HG03175 (cell line): Measurements from ENCODE around the gene PGM5.

Experiments
- ATAC-seq: cut with Tn5 transposase; IDR thresholded peaks from one replicate; pipeline ENCODE4 v1.9.1; 2021; ENCODE audit warnings: mild to moderate bottlenecking, moderate library complexity; ENCODE audit not compliant: unreplicated experiment

PGM5 gene

DNA sequence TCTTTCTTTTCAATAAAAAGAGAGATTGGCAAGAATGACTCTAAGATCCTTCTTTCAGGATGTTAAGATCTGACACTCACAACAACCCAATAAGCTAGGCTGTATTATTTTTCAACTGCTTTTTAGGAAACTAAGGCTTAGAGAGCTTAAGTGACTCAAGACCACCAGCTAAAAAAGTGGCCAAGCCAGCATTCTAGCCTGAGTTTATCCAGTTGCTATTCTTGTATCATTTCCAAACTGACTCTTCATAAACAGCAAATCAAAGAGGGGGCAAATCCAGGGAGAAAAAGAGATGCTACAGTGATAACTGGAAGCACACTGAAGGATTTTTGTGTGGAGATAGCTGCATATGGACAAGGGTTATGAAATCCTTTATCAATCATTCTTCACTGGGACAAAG lies 137.1 kb downstream of the PGM5 start:
- no peak for ATAC-seq

DNA sequence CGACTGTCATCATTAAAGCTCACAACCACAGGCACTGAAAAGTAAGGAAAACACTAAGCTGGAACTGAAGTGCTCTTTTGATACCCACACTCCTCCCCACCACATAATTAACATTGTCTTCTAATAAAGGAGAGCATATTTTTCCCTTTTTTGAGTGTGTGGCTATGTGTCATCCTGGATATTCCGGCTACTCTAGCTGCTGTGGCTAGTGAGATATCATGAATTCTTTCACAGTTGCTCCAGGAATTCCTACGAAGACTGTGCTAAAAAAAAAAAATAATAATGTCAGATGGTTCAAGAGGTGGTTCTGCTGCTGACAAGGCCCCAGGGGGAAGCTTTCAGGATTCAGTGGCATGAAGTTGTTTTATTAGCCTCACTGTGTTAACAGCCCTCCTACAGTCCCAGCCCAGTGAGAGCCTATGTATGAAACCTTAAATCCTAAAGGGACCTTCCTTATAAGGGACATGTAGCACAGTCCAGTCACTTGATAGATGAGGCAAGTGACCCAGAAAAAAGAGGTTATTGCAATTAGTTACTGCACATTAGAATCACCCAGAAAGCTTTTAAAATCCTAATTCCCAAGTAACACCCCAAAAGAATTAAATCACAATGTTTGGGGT lies 137.7 kb downstream of the PGM5 start:
- ATAC-seq, result no peak

DNA sequence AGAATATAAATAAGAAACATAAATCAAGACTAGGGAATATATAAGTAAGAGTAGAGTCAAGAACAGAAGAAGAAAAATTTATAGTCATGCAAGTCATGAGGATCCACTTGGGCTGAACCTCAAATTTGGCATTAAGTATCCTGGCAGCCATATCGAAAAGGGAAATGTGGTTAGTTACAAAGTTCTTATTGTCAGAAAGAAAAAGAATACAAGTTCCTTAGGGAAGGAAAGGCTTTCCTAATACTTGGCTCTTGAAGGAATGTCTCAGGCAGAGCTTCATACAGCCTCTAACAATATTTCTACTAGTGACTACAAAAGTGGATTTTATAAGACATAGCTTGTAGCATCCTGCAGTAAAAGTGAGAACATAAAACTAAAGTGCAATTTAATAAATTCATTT lies 138.8 kb downstream of the PGM5 start:
- ATAC-seq, result no peak

DNA sequence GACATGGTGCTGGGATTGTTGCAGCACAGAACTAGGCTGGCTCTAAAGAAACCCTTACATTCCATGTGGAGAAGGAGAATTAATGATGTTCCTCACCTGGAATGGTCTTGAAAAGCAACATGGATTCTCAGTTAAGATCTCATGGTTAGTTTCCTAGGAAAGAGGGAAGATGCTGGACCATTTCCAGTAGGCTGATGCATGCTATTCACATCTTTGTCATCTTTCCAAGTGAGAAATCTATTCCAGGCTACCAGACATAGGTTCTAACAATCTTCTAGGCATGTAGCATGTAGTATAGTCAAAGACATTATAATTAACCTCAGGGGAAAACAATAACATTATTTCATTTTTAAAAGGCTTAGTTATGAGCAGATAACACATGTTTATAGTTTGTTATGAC lies 139.9 kb downstream of the PGM5 start:
- no peak for ATAC-seq

DNA sequence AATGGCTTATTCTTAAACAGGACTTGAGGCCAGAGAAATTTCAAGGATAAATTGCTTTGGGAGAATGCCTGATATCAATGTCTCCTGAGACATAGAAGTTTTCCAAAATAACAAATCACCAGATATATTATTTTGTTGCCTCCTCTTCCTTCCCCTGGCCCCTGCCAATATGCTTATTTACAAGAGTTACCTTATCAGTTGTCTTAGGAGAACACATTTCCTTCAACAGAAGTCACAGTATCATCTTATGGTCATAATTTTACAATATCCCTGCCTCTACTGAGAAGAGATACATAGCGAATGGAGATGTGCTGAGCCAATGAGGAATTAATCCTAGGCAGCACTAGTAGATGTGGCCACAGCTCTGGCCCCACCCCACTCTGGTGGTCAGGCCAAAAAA lies 141.2 kb downstream of the PGM5 start:
- ATAC-seq, result no peak

DNA sequence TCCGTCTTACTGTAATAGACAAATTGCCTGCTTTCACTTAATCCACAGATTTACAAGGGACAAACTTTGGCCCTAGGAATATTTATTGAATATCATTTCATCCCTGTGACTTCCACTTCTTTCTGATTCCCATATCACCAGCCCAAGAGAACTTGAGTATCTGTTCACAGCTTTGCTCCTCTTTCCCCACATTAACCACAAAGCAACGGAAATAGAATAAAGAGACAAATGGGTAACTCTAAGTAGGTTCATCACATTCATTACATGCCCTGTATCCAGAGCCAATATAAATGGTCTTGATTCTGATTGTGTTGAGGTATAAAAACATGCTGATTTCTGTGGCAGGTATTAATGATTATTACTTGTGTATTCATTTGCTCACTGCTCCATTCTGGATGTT lies 142.4 kb downstream of the PGM5 start:
- no peak for ATAC-seq

DNA sequence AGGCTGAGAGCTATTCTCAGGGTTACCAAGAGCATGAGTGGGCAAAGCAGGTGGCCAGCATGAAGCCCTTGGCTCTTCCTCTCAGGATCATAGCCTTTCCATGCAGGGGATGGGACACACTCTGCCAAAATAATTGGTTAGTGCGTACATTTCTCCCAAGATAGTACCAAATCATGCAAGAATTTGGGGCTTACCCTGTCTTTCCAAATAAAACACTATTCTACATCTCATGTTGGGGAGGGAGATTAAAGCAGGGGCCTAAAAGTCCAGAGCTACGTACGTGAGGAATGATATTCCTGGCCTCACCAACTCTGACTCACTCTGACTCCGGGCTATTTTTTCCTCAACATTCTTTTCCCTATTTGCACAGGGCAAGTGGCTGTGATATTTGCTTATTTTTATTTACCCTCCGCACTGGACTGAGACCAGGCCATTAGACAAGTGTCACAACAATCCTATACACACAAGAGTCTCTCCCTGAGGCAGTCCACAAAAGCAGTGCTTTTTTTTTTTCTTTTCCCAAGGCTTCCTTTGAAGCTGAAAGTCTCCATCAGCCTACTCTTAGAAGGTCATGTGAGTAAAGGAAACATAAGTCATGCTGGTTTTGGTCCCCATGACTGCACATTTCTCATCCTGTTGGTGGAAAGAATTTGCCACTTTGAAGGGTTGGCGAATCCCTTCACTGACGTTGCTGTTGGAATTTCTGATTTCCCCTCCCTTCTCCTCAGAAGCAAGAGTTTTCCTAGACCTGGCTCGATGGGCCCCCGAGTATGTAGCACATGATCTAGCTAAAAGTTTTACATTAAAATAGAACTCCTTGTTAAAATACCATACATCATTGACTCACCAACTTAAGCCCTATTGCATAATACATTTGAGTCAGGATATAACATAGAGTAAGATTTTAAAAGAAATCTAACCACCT lies 144.3 kb downstream of the PGM5 start:
- ATAC-seq, result no peak

DNA sequence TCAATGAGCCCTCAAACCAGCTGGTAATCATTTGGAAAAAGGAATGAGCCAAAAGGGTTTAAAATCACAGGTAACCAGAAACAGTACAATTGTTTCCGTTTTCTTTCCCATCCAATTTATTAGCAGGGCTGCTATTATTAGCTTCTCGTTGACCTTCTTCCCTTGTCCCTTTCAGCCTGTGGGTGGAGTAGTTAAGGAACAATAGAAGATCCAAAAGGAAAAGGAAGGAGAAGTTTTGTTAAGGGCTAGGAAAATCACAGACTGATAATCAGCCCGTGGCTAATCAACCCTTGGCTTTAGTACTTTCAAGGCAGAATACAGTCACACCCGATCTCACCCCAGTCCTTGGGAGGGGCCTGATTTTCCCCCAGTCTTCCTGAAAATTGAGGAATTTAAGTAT lies 145.9 kb downstream of the PGM5 start:
- no peak for ATAC-seq

DNA sequence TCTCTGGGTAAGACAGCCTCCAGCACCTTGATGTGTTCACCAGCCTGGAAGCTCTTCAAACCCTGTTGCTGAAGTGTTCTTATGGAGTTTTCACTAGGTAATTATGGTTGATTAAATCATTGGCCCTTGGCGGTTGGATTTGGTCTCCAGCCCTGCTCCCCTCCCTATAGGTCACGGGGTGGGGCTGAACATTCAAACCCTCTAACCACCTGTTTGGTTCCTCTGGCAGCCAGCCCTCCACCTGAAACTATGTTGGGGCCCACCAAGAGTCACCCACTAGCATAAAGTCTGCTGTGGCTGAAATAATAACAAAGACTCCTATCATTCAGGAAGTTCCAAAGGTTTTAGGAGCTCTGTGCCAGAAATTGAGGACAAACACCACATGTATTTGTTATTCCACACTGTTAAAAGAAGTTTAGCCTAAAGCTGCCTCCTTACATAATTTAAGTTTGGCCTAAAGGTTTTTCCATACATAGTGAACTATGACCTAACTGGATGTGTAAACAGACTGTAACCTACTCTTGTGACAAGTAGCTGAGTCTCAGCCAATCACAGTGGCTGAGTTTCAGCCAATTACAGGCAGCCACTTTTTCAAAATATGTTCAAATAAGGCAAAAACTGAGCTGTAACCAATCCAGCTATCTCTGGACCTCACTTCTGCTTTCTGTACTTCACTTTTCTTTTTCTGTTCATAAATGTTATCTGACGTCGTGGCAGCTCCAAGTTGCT lies 149.4 kb downstream of the PGM5 start:
- ATAC-seq, result peak; percentile 63

DNA sequence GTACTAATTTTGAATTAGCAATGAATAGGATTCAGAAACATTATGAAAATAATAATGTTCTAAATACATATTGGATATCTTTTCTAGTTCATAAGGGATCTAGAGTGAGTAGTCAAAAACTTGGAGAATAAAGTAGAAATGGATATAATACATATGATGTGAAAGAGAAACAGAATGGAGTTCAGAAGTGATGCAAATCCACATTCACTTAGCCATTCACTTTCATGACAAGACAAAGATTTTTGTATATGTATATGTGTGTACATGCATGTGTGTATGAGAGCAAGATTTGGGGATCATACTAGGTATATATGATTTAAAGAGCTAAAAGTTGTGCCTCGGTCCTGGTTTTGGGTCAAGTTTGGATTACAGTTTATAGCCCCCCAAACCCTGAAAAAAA lies 150.1 kb downstream of the PGM5 start:
- ATAC-seq, result no peak

DNA sequence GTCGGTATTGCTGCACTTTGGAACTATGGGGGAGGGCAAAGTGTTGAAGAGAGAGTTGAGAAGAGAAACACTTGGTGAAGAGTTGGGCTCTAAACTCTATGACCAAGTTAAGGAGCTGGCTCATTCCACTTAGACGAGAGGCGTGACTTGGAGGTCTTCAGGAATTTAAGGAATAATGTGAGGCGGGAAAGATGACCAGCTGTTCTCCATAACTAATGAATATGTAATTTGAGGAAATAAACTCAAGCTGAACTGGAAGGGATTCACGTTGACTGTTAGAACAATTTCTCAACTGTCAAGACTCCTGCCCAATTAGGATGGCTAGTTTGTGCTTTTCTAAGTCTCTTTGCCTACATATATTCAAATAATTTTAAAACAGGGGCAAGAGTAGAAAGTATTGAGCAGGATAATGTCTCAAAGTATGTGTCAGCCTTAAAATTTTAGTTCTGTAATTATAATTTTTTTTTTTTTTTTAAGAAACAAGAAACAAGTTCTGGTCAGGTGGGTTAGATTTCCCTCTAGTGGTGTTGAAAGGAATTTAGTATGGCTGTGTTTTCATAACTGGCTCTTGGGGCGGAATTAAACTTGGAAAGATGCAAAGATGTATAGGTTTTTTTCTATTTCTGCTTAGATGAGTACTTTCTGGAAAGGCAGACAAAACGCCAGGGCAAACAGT lies 150.9 kb downstream of the PGM5 start:
- ATAC-seq, result no peak

DNA sequence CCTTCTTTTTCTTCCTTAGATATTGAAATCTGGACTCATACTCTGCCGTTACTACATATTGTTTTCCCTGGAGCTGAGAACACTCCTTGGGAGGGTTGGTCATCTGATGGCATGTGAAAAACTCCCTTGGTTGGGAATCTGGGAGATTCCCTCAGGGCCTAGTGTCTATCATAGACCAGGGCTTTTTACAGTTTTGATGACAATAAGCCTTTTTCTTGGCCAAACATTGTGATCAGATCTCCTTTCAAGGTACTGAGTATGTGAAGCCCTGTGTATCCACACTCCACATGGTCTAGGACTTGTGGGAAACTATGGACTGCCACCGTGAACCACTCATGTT lies 151.4 kb downstream of the PGM5 start:
- ATAC-seq, result no peak

DNA sequence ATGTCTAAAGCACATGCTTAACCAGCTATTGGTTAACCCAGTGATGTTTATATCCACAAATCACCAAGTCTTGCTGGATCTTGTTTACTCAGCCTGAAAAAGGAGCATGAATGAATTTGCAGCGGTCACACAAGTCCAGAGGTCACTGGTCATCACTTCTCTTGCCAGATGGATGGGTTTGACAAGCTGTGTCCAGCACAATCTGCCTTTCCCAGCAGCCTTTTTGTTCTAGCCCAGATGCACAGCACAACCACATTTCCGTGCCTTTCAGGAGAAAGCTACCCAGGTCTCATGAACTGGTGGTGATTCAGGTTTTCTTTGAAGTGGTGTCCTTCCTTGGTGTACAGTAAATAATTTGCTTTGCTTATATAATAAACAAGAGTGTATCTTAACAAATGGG lies 152.1 kb downstream of the PGM5 start:
- ATAC-seq, result no peak

DNA sequence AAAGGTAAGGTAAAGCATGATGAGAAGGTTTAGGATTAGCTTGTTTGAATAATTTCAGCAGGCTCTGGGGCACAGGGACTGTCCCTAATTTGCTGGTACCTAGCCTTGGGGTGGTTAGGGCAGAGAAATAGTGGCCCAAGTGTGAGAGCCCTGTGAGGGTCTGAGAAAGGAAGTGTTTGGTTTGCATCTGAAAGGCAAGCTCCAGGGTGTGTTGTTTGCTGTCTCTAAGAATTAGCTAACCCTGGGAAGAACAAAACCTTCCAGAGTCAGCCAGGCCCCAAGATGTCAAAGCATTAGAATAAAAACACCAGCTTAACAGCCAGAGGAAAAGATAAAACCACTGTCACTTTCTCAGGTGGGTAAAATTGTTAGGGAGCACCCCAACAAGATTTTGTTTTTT lies 153.3 kb downstream of the PGM5 start:
- ATAC-seq, result no peak

DNA sequence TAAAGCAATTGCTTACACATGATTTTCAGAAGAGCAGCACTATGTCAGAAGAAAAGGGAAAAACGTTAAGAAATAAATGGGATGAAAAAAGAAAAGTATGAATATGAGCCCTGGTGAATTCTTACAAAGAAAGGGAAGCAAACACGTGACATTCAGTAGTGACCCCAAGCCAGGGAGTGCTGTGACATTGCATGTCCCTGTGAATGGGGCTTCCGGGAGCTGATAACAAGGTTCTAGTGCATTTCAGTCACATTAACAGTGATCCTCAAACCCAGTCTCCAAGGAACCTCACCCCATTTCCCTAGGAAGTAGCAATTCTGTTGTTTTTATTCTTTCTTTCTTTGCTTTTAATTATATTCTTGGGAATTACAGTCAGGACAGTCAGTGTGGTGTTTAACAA lies 157.0 kb downstream of the PGM5 start:
- no peak for ATAC-seq

DNA sequence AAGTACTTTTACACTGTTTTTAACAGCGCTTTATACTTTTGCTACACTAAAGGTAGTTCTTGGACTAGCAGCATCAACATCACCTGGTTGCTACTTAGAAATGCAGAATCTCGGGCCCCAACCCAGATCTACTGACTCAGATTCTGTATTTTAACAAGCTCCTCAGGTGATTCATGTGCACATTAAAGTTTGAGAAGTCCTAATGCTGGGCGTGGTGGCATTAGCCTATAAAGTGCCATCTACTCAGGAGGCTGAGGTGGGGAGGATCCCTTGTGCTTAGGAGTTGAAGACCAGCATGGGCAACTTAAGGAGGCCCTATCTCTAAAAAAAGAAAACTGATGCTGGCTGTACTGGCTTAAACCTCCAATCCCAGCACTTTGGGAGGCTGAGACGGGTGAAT lies 157.6 kb downstream of the PGM5 start:
- ATAC-seq, result no peak

DNA sequence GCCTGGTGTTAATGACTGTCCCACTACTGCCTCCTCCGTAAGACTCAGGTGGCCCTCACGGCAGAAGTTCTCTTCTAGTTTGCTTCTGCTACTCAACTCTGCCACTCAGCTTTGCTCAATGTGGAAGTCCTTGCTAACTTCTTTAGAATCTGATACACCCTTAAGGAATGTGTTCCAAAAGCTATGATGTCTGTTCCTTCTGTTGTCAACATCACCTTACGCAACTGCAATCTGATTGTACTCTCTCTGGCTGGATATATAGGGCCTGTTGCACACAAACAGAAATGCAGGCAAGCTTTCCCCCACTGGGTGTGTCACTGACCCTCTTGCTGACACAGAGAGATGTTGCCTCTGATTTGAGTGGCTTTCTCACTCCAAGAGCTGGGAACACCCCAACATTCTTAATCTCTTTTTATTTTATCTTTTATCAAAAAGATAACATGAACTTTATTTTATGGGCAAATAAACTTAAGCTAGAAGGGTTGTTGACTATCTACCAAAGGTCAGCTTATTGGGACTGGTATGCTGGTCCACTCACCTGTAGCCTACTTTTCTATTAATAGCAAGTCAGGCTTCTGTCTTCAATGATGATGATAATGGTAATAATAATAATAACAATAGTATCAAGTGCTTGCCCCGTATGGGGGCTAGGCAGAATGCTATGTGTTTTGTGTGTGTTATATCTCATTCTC lies 159.1 kb downstream of the PGM5 start:
- ATAC-seq, result no peak

DNA sequence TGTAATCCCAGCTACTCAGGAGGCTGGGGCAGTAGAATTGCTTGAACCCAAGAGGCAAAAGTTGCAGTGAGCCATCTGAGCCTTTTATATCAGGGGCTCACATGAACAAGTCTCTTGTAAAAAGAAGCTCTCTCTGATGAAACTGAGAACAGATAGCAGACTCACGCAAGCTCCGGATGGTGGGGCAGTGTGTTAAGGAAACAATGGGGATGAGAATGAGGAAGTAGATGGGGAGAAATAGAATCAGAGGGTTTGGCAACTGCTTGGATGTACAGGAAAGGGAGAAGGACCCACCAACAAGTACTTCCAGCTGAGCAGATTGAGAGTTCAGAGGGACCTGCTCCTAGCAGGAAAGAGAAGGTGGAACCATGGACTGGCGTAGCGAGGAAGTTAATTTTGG lies 165.7 kb downstream of the PGM5 start:
- no peak for ATAC-seq

DNA sequence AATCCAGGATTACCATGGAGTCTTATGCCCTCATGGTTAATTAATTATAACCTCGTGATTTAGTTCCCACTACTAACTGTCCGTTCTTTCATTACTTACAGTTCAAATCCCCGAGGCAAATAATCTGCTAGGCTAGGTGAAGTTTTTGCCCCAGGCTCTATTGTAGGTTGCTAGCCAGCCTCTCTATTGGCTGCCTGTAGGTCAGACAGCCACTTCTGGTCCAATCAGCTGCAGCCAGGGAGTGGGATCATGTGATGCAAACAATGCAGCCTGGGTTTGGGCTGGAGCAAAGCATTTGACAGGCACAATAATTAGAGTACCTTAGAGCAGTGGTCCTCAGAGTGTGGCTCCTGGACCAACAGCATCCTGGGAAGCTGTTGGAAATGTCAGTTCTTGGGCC lies 166.5 kb downstream of the PGM5 start:
- no peak for ATAC-seq

DNA sequence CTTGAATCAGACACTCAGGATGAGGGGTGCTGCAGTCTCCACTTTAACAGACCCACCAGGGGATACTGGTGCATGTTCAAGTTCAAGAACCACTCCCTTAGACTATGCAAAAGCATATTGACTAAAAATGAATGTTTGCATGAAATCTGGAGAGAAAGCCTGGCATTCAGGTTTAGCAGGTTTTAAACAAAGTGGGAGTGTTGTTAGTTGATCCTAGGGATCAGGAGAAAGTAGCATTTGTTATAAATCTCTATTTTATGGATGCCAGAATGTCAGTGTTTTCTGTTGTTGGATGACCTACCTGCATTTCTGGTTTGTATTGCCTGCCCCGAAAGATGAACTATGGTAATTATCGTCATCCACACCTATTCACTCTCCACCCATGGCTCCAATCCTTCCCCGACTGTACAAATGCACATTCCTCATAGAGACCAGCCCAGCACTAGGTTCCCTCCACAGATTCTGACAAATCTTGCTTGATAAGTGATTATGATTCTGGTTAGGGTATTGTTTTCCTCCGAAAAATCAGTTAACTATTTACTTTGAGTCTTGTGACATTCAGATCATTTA lies 167.0 kb downstream of the PGM5 start:
- ATAC-seq, result no peak

DNA sequence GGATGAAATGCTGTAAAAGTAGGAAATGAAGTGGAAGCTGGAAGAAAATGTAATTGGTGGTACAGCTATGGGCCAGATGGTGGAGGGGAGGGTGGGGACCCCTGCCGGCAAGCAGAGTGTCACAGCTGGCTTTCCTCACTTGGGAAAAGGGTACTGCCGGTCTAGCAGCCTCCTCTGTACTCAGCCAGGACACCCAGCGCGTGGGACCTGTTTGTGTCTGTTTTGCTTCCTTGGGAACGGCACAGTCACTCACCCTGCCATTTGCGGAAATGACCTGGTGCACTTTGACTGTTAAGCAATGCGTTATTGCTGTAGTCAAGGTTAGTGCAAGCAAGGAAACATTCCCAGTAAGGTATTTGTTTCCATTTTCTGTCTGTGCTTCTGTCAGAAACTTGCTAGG lies 174.2 kb downstream of the PGM5 start:
- ATAC-seq, result no peak
